ENCODE measurements around the gene C22orf23. TPM values are rescaled to one million over a fixed set of nuclear protein-coding genes. Genes with fewer than 3 reads are reported as not detected.

C22orf23 gene
- polyA plus RNA-seq, 1 of the 3 experiments (the other 2 are of a cell fraction), result 0.33 TPM

- peaks cover 6 to 7% of the 10 kb centered on the region in 2 experiments; a peak in 3 of 4 replicates for H3K4me1 ChIP-seq (ENCODE audit: control insufficient read depth in 1 of 2, insufficient read depth in 2 of 2, low read depth in 1 of 2, low read length in 1 of 2)
- peaks cover 14% of the 10 kb centered on the region for H3F3A ChIP-seq (replicated peaks; ENCODE audit: insufficient read depth)
- H4K20me1 ChIP-seq (ENCODE audit: insufficient read depth), result peaks cover 8% of the 10 kb centered on the region; the same call in 1 of the 2 replicates
- 83% methylated on average over 1 of the region's 5 CpGs for WGBS (ENCODE audit: low lambda C conversion rate)
- no peaks in the 10 kb centered on the region for H3K9me2 ChIP-seq
- no peak for DNase-seq
- H2AFZ ChIP-seq (ENCODE audit: low read depth), result no peak overlapping the region
- H3K27me3 ChIP-seq (ENCODE audit: insufficient read depth), result no peaks in the 10 kb centered on the region
- H3K4me3 ChIP-seq (ENCODE audit: low read depth in 2 of 2, low read length in 1 of 2), result no peak overlapping the region
- TF ChIP-seq RFX5 (IDR thresholded peaks at IDR 0.05; ENCODE audit: low read length) (no peak), MXI1 (IDR thresholded peaks at IDR 0.05; ENCODE audit: low read depth, low read length) (no peak)
- H3K9ac ChIP-seq, result no peak overlapping the region
- peaks cover 15 to 42% of the 10 kb centered on the region in 2 experiments for H3K36me3 ChIP-seq (replicated peaks in 1 of 2; ENCODE audit: control insufficient read depth in 1 of 2, insufficient read depth in 2 of 2, low read length in 1 of 2)
- no peak overlapping the region for H3K4me2 ChIP-seq
- no peak overlapping the region for H3K27ac ChIP-seq (ENCODE audit: low read depth in 2 of 2, low read length in 1 of 2)
- H3K79me2 ChIP-seq (ENCODE audit: insufficient read depth), result no peaks in the 10 kb centered on the region; the same call in 1 of the 2 replicates
- ChIA-PET CTCF (interaction anchor here (1.7 kb wide), 1 partner anchor 21 kb away, joined by 3 read pairs; no protein-coding TSS in a partner anchor), POLR2A (no interaction called here)
- no peaks in the 10 kb centered on the region for H3K9me3 ChIP-seq
These were observed 24.0 kb downstream of the C22orf23 start for GRCh38 chr22:37929390-37929789.

GRCh38 chr22:37927637-37927936 is 25.8 kb downstream of the C22orf23 start:
- no peaks in the 10 kb centered on the region for H3K4me1 ChIP-seq (ENCODE audit: control insufficient read depth in 1 of 2, insufficient read depth in 2 of 2, low read depth in 1 of 2, low read length in 1 of 2)
- no peak overlapping the region for H3K4me2 ChIP-seq
- H3K36me3 ChIP-seq (replicated peaks in 1 of 2; ENCODE audit: control insufficient read depth in 1 of 2, insufficient read depth in 2 of 2, low read length in 1 of 2), result peaks cover 23 to 43% of the 10 kb centered on the region in 2 experiments
- no peaks in the 10 kb centered on the region; the same call in 1 of the 2 replicates for H3K79me2 ChIP-seq (ENCODE audit: insufficient read depth)
- CTCF ChIA-PET, result interaction anchor here (1.2 kb wide), 1 partner anchor 38 kb away, joined by 3 read pairs; no protein-coding TSS in a partner anchor
- no peak overlapping the region for H3K4me3 ChIP-seq (ENCODE audit: low read depth in 2 of 2, low read length in 1 of 2)
- H3K9ac ChIP-seq, result no peak overlapping the region
- DNase-seq, result peak; percentile 16
- no peaks in the 10 kb centered on the region for H3K9me3 ChIP-seq
- WGBS (ENCODE audit: low lambda C conversion rate), result 100% methylated on average over 1 of the region's 5 CpGs
- POLR2A ChIA-PET, result no interaction called here
- no peak for TF ChIP-seq SIN3A (IDR thresholded peaks at IDR 0.05; ENCODE audit: borderline replicate concordance, low read depth, low read length)
- TF ChIP-seq EZH2phosphoT487 (IDR thresholded peaks at IDR 0.05; ENCODE audit: borderline replicate concordance, low read depth), result no peak
- no peak for TF ChIP-seq IRF3 (IDR thresholded peaks at IDR 0.05; ENCODE audit: low read depth, low read length)
- TF ChIP-seq TCF12 (IDR thresholded peaks at IDR 0.05), result no peak
- H3F3A ChIP-seq (replicated peaks; ENCODE audit: insufficient read depth), result peaks cover 5% of the 10 kb centered on the region
- H3K9me2 ChIP-seq, result no peaks in the 10 kb centered on the region
- H4K20me1 ChIP-seq (ENCODE audit: insufficient read depth), result peaks cover 8% of the 10 kb centered on the region; the same call in 1 of the 2 replicates
- no peak overlapping the region for H2AFZ ChIP-seq (ENCODE audit: low read depth)
- H3K27me3 ChIP-seq (ENCODE audit: insufficient read depth), result no peaks in the 10 kb centered on the region
- no peak overlapping the region for H3K27ac ChIP-seq (ENCODE audit: low read depth in 2 of 2, low read length in 1 of 2)

GRCh38 chr22:37926771-37927636 is 26.4 kb downstream of the C22orf23 start:
- H3K9ac ChIP-seq, result no peak overlapping the region
- ChIA-PET CTCF (interaction anchor here (1.0 to 1.2 kb wide), 2 partner anchors 39 to 110 kb away, joined by 3 to 4 read pairs; no protein-coding TSS in a partner anchor), POLR2A (no interaction called here)
- no peak overlapping the region for H3K4me3 ChIP-seq (ENCODE audit: low read depth in 2 of 2, low read length in 1 of 2)
- H3K4me2 ChIP-seq, result no peak overlapping the region
- H2AFZ ChIP-seq (ENCODE audit: low read depth), result no peak overlapping the region
- H3K79me2 ChIP-seq (ENCODE audit: insufficient read depth), result no peaks in the 10 kb centered on the region; the same call in 1 of the 2 replicates
- peak; percentile 15 for DNase-seq
- H3K4me1 ChIP-seq (ENCODE audit: control insufficient read depth in 1 of 2, insufficient read depth in 2 of 2, low read depth in 1 of 2, low read length in 1 of 2), result no peaks in the 10 kb centered on the region
- H3K9me2 ChIP-seq, result no peaks in the 10 kb centered on the region
- H4K20me1 ChIP-seq (ENCODE audit: insufficient read depth), result peaks cover 8% of the 10 kb centered on the region; the same call in 1 of the 2 replicates
- peaks cover 19 to 40% of the 10 kb centered on the region in 2 experiments for H3K36me3 ChIP-seq (replicated peaks in 1 of 2; ENCODE audit: control insufficient read depth in 1 of 2, insufficient read depth in 2 of 2, low read length in 1 of 2)
- H3K9me3 ChIP-seq, result no peaks in the 10 kb centered on the region
- WGBS (ENCODE audit: low lambda C conversion rate), result 97% methylated on average over 26 of the region's 32 CpGs
- no peak overlapping the region for H3K27ac ChIP-seq (ENCODE audit: low read depth in 2 of 2, low read length in 1 of 2)
- H3F3A ChIP-seq (replicated peaks; ENCODE audit: insufficient read depth), result peaks cover 5% of the 10 kb centered on the region
- H3K27me3 ChIP-seq (ENCODE audit: insufficient read depth), result no peaks in the 10 kb centered on the region
- TF ChIP-seq CTCF (IDR thresholded peaks at IDR 0.05) (no peak), RCOR1 (IDR thresholded peaks at IDR 0.05; ENCODE audit: low read length) (no peak), YY1 (IDR thresholded peaks at IDR 0.05; ENCODE audit: low read depth) (no peak), TCF12 (IDR thresholded peaks at IDR 0.05) (no peak), EZH2phosphoT487 (IDR thresholded peaks at IDR 0.05; ENCODE audit: borderline replicate concordance, low read depth) (no peak), SIN3A (IDR thresholded peaks at IDR 0.05; ENCODE audit: borderline replicate concordance, low read depth, low read length) (no peak), ZBTB33 (IDR thresholded peaks at IDR 0.05; ENCODE audit: borderline replicate concordance, low read depth) (no peak)
